Iris pigment epithelial cell (primary cell): ENCODE measurements around the gene KRT77.
"Not testable (repeated sequence)": the region's sequence is repeated elsewhere in the genome, so short reads cannot be mapped to it uniquely, and the experiment has no call there.

Experiments
- DNase-seq: peaks from one replicate; pipeline ENCODE4 v3.0.0-alpha.2; 2011; ENCODE audit warnings: low read depth

The KRT77 gene

DNA sequence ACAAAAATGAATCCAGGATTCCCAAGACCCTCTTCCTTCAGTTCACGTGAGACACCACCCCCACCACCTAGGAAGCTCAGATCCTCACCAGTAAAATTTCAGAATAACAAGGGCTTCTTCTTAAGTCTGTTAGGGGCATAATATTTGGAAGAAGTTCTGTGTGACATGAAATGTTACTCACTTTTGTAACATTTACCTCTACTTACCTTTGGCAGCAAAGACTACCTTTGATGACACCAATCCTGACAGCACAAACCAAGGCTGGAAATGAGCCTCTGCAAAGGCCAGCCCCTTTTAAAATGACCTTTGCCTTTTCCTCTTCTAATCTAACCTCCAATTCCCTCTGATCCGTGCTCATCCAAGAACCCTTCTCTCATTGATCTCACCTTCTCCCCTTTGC is 19.4 kb upstream of the KRT77 start:
- DNase-seq: no peak

GRCh38 chr12:52721838-52722470 is 18.6 kb upstream of the KRT77 start:
- no peak for DNase-seq

- DNase-seq: no peak
Measured at GRCh38 chr12:52720365-52720886, 17.1 kb upstream of the KRT77 start.

DNA sequence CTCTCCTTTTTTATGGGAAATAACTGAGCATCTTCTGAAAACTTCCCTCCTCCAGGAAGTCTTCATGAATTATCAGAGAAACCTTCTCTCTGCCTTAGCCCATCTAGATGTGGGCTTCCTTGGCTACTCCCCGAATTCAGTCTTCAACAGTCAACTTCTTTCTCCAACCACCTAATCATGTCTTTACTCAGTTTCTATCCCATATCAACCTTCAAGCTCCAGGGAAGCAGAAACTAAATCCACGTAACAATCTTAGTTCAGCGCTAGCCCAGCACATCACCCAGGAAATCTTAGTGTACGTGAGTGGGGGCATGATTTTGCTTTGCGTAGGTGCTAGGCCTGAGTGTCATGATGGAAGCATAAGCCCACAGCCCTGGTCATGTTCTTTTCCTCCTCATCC is 12.7 kb upstream of the KRT77 start:
- no peak for DNase-seq

- DNase-seq: no peak
Measured at GRCh38 chr12:52715416-52715815, 12.1 kb upstream of the KRT77 start.

GRCh38 chr12:52714887-52715281 is 11.6 kb upstream of the KRT77 start:
- DNase-seq: no peak

DNA sequence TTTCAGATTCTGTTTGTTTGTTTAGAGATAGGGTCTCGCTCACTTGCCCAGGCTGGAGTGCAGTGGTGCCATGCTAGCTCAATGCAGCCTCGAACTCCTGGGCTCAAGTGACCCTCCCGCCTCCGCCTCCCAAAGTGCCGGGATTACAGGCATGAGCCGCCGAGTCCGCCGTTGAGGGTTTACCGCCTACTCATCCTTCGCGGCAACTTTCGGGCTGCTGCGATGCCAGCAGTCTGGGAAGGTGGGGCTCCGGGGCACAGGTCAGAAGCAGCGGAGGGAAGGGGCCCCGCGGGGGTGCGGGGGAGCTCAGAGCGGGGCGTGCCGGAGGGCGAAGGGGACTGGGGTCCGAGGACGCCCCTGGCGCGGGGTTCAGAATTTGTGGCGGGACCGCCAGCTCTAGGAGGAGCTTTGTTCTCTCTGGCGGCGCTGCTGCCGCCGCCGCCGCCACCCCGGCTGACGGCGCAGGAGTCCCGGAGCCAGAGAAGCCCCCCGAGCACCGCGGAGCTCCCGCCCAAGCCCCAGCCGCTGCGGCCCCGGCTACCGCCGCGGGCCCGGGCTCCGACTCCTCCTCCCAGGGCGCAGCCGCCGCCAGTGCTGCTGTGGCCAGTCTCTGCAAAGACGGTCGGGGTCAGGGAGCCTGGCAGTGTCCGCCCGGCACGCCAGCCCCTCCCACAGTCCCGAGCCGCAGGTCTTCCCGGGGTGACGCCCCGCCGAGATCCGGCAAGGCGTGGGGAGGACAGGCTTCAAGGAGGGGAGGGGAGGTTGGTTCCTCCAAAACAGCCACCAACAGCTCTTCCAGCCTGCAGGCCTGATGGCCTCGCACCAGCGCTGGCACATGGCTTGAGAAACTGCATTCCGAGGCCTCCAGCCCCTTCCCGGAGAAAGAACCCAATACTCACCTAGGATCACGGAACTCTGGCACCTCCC is 10.9 kb upstream of the KRT77 start:
- no peak for DNase-seq

DNA sequence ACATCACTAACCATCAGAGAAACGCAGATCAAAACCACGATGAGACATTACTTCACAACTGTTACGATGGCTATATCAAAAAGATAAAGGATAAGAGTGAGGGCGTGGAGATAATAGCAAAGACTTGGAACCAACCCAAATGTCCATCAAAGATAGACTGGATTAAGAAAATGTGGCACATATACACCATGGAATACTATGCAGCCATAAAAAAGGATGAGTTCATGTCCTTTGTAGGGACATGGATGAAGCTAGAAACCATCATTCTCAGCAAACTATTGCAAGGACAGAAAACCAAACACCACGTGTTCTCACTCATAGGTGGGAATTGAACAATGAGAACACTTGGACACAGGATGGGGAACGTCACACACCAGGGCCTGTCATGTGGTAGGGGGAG is 8.8 kb upstream of the KRT77 start:
- DNase-seq: not testable (repeated sequence)

- DNase-seq: no peak
Measured at GRCh38 chr12:52710730-52711129, 7.4 kb upstream of the KRT77 start.

DNA sequence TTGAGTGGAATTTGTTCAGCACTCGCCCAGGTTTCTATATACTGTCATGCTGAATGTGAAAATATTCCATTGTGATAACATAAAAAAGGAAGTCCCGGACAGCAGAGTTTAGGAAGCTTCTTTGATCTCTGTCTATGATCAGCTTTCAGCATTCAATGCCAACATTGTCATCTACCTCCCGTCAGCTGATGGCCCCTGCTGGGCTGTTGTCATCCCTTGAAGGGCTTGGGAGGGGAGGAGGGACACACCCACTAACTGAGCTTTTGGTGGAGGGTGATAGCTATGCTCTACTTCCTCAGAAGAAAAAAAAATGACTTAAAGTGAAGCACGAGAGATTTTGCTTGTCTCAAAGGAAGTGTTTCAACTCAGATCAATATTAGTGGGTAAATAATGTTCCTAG is 4.7 kb upstream of the KRT77 start:
- DNase-seq: no peak

GRCh38 chr12:52704464-52704863 is 1.1 kb upstream of the KRT77 start:
- no peak for DNase-seq

DNA sequence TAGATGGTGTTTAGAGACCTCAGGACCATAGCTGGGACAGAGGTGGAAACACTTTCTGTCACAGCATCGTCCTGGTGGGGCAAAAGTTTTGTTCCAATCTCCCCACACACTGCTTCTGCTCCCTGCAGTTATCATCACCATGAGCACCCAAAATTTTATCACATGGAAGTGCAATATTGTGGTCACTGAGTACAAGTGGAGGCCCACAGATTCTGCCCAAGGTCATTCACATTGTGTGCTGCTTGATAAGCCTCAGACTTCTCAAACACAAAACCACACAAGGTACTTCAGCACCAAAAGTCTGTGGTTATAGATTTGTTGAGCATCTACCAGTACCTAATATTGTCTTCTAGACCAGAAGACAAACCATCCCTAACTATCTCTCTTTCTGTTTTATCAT is 554 bp upstream of the KRT77 start:
- no peak for DNase-seq

DNA sequence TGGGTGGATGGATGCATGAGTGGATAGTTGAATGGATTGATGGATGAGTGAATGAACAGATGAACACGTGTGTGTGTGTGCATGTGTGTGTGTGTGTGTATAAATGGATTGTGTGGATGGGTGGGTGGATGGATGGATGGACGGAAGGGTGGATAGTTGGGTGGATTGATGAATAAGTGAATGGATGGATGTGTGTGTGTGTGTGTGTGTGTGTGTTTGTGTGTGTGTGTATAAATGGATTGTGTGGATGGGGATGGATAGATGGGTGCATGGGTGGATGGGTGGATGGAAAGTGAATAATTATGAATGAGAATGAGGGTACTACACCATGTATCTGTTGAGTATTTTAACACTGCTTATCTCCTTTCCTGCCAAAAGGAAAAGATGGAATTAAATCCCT is 986 bp downstream of the KRT77 start:
- DNase-seq: no peak

DNA sequence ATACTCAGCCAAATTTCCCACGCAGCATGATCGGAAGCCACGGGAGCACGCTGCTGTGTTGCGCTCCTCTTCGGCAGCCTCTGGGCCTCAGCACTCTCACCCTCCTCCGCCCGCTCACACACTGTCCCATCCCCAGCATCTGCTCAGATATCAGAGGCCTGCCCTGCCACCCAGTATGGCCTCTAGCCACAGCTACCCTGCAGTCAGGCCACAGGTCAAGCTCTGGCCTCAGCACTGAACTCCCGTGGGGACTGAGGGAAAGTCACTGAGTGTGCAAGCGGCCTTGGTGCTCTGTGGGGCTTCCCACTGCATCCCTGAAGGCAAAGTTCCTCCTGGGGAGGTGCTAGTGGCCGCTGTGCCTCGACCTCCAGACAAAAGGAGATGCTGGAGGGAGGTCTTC is 2.0 kb downstream of the KRT77 start:
- DNase-seq: no peak

- DNase-seq: no peak
Measured at GRCh38 chr12:52699960-52700359, 3.4 kb downstream of the KRT77 start.

- DNase-seq: no peak
Measured at GRCh38 chr12:52699373-52699772, 4.0 kb downstream of the KRT77 start.

DNA sequence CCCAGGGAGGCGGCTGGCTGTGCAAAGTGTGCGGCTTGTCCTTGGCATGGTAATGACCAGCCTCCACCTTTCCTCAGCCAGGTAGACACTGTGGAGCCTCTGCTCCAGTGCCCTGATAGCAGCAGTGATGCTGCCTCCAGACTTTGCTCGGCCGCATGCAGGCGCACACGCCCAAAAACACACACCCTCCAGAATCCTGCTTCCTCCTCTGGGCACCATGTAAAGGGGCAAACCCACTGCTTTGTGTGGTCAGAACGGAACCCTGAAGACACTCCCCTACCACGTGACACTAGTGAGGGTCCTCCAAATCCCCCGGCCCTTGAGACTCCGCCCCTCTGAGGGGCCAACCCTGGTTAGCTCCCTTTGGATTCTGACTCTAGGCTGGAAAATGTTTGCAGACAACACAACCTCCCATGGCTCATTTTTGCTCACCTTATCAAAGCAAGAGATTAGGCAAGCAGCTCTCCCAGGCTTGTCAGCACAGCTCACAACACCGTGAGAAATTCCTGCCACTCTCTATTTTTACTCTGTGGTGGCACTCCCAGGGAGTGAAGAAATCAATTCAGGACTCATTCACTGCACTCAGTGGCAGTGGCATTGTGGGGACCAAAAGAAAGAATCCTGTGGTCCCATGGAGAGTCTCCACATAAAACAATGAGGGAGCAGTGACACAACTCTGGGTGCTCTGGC is 4.5 kb downstream of the KRT77 start:
- no peak for DNase-seq

DNA sequence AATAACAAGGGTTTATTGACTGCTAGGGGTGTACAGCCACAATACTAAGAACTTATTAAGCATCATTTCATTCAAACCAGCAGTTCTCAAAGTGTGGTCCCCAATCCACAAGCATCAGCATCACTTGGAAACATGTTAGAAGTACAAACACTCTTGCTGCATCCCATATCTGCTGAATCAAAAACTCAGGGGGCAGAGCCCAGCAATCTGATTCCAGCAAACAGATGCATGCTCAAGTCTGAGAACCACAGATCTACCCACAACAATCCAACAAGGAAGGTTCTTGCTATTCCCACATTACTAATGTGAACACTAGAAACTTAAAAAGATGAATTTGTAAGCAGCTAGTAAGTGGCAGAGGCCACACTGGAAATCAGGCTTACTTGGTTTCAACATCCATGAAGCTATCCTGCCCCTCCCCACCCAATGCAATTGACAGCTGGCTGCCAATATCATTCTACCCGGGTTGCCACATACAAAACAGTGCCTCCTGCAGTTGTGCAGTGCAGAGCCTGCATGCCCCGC is 6.2 kb downstream of the KRT77 start:
- no peak for DNase-seq

DNA sequence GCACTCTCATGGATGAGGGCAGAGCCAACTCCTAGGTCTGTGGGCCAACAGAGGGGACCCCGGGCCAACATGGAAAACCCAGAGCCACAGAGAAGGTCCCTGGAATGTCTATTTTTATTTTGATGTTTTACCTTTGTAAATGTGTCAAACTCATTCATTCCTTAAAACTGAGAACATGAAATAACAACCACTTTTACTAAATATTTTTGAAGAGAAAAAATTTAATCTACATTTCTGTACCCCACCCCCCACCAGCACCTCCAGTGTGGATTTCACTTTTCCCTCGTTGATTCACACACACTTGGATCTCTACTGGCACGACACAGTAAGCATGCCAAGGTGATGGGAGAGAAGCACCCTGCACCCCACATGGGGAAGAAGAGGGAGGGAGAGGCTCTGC is 6.7 kb downstream of the KRT77 start:
- DNase-seq: no peak

GRCh38 chr12:52695039-52695438 is 8.3 kb downstream of the KRT77 start:
- DNase-seq: no peak

DNA sequence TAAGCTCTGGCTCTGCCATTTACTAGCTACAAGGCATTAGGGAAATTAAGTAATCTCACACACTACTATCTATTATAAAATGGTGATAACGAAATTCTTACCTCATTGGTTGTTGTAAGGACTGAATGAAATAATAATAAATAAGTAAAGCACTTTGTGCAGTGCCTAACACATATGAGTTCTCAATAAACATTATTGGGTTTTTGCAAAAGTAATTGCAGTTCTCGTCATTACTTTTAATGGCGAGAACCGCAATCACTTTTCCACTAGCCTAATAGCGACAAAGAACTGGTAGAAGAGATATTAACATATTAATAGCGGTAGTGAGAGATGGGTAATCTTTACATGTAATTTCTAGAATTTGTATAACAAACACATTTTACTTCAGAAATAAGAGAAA is 9.2 kb downstream of the KRT77 start:
- no peak for DNase-seq

GRCh38 chr12:52693261-52693660 is 10.1 kb downstream of the KRT77 start:
- DNase-seq: no peak

GRCh38 chr12:52692254-52692653 is 11.1 kb downstream of the KRT77 start:
- DNase-seq: no peak
